SH-SY5Y (cell line): ENCODE measurements around the gene MTUS2.

ENCODE experiments used
- GATA2 ChIP-seq: IDR thresholded peaks from 2 replicates; pipeline ENCODE4 v1.6.1; 2011; ENCODE audit warnings: mild to moderate bottlenecking, low read depth, low read length
- GATA3 ChIP-seq: IDR thresholded peaks from 2 replicates; pipeline ENCODE4 v1.6.1; 2011; ENCODE audit warnings: low read depth, mild to moderate bottlenecking, low read length, moderate library complexity

DNA sequence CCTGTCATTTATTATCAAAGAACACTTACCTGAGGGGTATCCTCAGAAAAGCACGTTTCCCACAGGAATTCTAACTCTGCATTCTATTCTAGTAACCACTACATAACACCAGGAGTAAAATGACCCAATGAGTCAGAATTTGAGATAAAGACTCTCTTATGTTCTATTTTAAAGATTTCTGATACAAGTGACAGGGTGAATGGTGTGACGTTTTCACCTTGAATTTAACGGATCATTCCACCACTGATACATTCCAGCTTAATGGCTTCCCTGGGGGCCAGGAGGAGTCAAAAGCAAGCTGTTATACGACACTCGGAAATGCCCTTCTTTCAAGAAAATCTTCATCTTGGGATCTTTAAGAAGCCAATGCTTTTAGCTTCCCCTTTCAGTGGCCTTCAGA lies 720.2 kb downstream of the MTUS2 start:
- TF ChIP-seq GATA3 (no peak), GATA2 (no peak)
